Measurements from ENCODE around the gene RANBP3L. TPM values are rescaled to one million over a fixed set of nuclear protein-coding genes. Genes with fewer than 3 reads are reported as not detected.
"Not testable (repeated sequence)": the region's sequence is repeated elsewhere in the genome, so short reads cannot be mapped to it uniquely, and the experiment has no call there.

RANBP3L gene
- total RNA-seq, 1 experiment from 2014 or later, result not detected

GRCh38 chr5:36199620-36200019 lies 102.1 kb downstream of the RANBP3L start:
- no peak for DNase-seq
- Histone ChIP-seq H3K36me3 (peaks cover 57% of the 10 kb centered on the region), H3K9me3 (no peaks in the 10 kb centered on the region), H3K27me3 (no peaks in the 10 kb centered on the region), H3K4me3 (no peak overlapping the region)

GRCh38 chr5:36198783-36199182 lies 102.9 kb downstream of the RANBP3L start:
- peaks cover 58% of the 10 kb centered on the region for H3K36me3 ChIP-seq
- H3K9me3 ChIP-seq, H3K27me3 ChIP-seq, H3K4me3 ChIP-seq, DNase-seq: not testable (repeated sequence)

Other genes starting within 250 kb of the RANBP3L start
- gene UGT3A2, start 235.0 kb downstream of the RANBP3L start, total RNA-seq (2014; rRNA removed; shearing (Covaris generic); ENCODE audit: low replicate concordance), result not detected in 2 replicates
- 6.4 and 8.4 TPM in 2 replicates for gene LMBRD2, start 150.0 kb downstream of the RANBP3L start, total RNA-seq (2014; rRNA removed; shearing (Covaris generic); ENCODE audit: low replicate concordance)
- 38.6 and 50.5 TPM in 2 replicates for gene SKP2, start 149.8 kb downstream of the RANBP3L start, total RNA-seq (2014; rRNA removed; shearing (Covaris generic); ENCODE audit: low replicate concordance)
- gene NADK2, start 60.0 kb downstream of the RANBP3L start, total RNA-seq (2014; rRNA removed; shearing (Covaris generic); ENCODE audit: low replicate concordance), result 33.9 and 51.1 TPM in 2 replicates